Measurements from ENCODE around the gene NAIF1.
"Not testable (repeated sequence)": the region's sequence is repeated elsewhere in the genome, so short reads cannot be mapped to it uniquely, and the experiment has no call there.

The NAIF1 gene

GRCh38 chr9:128113526-128114325 is 46.6 kb upstream of the NAIF1 start:
- intact Hi-C loops (cut with DNase I; ENCODE audit: low total_unique reads) = no loop called here
- H3K27ac ChIP-seq = no peak overlapping the region

GRCh38 chr9:128111726-128112125 is 44.6 kb upstream of the NAIF1 start:
- H3K9me3 ChIP-seq; H3K27me3 ChIP-seq; H3K4me3 ChIP-seq; H3K27ac ChIP-seq; H3K4me1 ChIP-seq; intact Hi-C loops (cut with DNase I; ENCODE audit: low total_unique reads): not testable (repeated sequence)
- peaks cover 15 to 56% (median 40%) of the 10 kb centered on the region in 3 donors for H3K36me3 ChIP-seq
- DNase-seq = peak in 1 of 2 donors; percentile 37

More at GRCh38 chr9:128113526-128114325, 46.6 kb upstream of the NAIF1 start:
- Histone ChIP-seq H3K27me3 (no peaks in the 10 kb centered on the region), H3K36me3 (peaks cover 0 to 36% (median 20%) of the 10 kb centered on the region in 3 donors), H3K4me1 (peaks cover 0 to 8% (median 4%) of the 10 kb centered on the region in 4 donors), H3K4me3 (no peak overlapping the region), H3K9me3 (no peaks in the 10 kb centered on the region)
- TF ChIP-seq, protein P1, sequence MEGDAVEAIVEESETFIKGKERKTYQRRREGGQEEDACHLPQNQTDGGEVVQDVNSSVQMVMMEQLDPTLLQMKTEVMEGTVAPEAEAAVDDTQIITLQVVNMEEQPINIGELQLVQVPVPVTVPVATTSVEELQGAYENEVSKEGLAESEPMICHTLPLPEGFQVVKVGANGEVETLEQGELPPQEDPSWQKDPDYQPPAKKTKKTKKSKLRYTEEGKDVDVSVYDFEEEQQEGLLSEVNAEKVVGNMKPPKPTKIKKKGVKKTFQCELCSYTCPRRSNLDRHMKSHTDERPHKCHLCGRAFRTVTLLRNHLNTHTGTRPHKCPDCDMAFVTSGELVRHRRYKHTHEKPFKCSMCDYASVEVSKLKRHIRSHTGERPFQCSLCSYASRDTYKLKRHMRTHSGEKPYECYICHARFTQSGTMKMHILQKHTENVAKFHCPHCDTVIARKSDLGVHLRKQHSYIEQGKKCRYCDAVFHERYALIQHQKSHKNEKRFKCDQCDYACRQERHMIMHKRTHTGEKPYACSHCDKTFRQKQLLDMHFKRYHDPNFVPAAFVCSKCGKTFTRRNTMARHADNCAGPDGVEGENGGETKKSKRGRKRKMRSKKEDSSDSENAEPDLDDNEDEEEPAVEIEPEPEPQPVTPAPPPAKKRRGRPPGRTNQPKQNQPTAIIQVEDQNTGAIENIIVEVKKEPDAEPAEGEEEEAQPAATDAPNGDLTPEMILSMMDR (IDR thresholded peaks at IDR 0.05) = no peak
- peak in 1 of 2 donors; percentile 53 for DNase-seq

DNA sequence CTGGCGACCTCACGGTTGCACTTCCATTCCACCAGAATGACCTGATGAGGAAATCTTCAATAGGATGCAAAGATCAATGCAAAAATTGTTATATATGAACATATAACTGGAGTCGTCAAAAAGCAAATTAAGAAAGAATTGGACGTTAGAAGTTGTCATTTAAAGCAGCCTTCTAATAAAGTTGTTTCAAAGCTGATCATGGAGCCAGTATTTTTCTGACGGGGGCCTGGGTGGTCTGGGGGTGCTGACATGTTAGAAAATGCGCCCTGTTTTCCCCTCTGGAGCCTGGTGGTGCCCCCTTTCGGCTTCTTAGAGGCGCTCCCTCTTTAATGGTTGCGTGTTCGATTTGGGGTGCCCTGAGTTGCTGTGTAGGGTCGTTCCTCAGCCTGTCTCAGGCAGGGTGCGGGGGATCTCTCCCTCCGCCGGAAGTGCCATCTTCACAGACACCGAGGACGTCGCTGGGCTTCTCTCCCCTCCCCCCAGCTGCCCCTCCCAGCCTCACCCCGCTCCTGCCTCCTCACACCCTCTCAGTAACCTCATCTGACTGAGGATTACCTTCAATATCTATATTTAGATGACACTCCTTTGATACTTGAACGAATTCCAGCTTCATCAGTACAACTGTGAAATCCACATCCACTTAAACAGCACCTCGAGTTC is 42.1 kb upstream of the NAIF1 start:
- Histone ChIP-seq H3K27me3 (no peaks in the 10 kb centered on the region), H3K36me3 (peaks cover 40 to 66% (median 57%) of the 10 kb centered on the region in 3 donors), H3K9me3 (no peaks in the 10 kb centered on the region), H3K4me3 (no peak overlapping the region), H3K4me1 (peaks cover 0 to 3% (median 0%) of the 10 kb centered on the region in 4 donors), H3K27ac (no peak overlapping the region)
- TF ChIP-seq, protein P1 (IDR thresholded peaks at IDR 0.05) = no peak
- no peak for DNase-seq
- intact Hi-C loops (cut with DNase I; ENCODE audit: low total_unique reads) = no loop called here

DNA sequence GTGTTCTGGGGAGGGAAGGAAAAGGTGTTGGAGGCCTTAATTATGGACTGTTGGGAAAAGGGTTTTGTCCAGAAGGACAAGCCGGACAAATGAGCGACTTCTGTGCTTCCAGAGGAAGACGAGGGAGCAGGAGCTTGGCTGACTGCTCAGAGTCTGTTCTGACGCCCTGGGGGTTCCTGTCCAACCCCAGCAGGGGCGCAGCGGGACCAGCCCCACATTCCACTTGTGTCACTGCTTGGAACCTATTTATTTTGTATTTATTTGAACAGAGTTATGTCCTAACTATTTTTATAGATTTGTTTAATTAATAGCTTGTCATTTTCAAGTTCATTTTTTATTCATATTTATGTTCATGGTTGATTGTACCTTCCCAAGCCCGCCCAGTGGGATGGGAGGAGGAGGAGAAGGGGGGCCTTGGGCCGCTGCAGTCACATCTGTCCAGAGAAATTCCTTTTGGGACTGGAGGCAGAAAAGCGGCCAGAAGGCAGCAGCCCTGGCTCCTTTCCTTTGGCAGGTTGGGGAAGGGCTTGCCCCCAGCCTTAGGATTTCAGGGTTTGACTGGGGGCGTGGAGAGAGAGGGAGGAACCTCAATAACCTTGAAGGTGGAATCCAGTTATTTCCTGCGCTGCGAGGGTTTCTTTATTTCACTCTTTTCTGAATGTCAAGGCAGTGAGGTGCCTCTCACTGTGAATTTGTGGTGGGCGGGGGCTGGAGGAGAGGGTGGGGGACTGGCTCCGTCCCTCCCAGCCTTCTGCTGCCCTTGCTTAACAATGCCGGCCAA is 41.3 kb upstream of the NAIF1 start:
- Histone ChIP-seq H3K9me3 (no peaks in the 10 kb centered on the region), H3K4me1 (peaks cover 0 to 5% (median 0%) of the 10 kb centered on the region in 4 donors), H3K27ac (no peak overlapping the region), H3K36me3 (peaks cover 47 to 66% (median 57%) of the 10 kb centered on the region in 3 donors), H3K4me3 (no peak overlapping the region), H3K27me3 (no peaks in the 10 kb centered on the region)
- TF ChIP-seq, protein P1 (IDR thresholded peaks at IDR 0.05) = no peak
- intact Hi-C loops (cut with DNase I; ENCODE audit: low total_unique reads) = no loop called here
- DNase-seq = no peak

DNA sequence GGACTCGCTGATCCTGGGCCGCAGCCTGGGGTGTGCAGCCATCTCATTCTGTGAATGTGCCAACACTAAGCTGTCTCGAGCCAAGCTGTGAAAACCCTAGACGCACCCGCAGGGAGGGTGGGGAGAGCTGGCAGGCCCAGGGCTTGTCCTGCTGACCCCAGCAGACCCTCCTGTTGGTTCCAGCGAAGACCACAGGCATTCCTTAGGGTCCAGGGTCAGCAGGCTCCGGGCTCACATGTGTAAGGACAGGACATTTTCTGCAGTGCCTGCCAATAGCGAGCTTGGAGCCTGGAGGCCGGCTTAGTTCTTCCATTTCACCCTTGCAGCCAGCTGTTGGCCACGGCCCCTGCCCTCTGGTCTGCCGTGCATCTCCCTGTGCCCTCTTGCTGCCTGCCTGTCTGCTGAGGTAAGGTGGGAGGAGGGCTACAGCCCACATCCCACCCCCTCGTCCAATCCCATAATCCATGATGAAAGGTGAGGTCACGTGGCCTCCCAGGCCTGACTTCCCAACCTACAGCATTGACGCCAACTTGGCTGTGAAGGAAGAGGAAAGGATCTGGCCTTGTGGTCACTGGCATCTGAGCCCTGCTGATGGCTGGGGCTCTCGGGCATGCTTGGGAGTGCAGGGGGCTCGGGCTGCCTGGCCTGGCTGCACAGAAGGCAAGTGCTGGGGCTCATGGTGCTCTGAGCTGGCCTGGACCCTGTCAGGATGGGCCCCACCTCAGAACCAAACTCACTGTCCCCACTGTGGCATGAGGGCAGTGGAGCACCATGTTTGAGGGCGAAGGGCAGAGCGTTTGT is 40.5 kb upstream of the NAIF1 start:
- TF ChIP-seq, protein P1 (IDR thresholded peaks at IDR 0.05) = no peak
- Histone ChIP-seq H3K36me3 (peaks cover 55 to 71% (median 63%) of the 10 kb centered on the region in 3 donors), H3K4me3 (no peak overlapping the region), H3K9me3 (no peaks in the 10 kb centered on the region), H3K4me1 (peaks cover 0 to 5% (median 0%) of the 10 kb centered on the region in 4 donors), H3K27me3 (no peaks in the 10 kb centered on the region), H3K27ac (no peak overlapping the region)
- intact Hi-C loops (cut with DNase I; ENCODE audit: low total_unique reads) = no loop called here
- DNase-seq = no peak
